ENCODE results near the gene ATL1.
A peak's percentile ranks its signal among the peaks of the same experiment; 100 is the strongest.
"Not testable (repeated sequence)": the region's sequence is repeated elsewhere in the genome, so short reads cannot be mapped to it uniquely, and the experiment has no call there.

Gene ATL1

GRCh38 chr14:50610465-50610864 lies 50.5 kb downstream of the ATL1 start:
- TF ChIP-seq Cebpa-rat (IDR thresholded peaks at IDR 0.05), result no peak
- H3K27me3 ChIP-seq, result no peaks in the 10 kb centered on the region
- no peak overlapping the region for H3K9ac ChIP-seq
- H4K20me1 ChIP-seq, result no peaks in the 10 kb centered on the region
- no peaks in the 10 kb centered on the region for H3K4me1 ChIP-seq
- H3K27ac ChIP-seq, result no peak overlapping the region
- H3K9me3 ChIP-seq, result no peaks in the 10 kb centered on the region
- no peaks in the 10 kb centered on the region for H3K36me3 ChIP-seq
- H3K4me2 ChIP-seq, result no peak overlapping the region
- no peak overlapping the region for H3K4me3 ChIP-seq

- Histone ChIP-seq H3K4me2 (no peak overlapping the region), H3K27ac (no peak overlapping the region), H4K20me1 (no peaks in the 10 kb centered on the region), H3K27me3 (no peaks in the 10 kb centered on the region), H3K36me3 (no peaks in the 10 kb centered on the region), H3K9ac (no peak overlapping the region), H3K4me3 (no peak overlapping the region), H3K4me1 (no peaks in the 10 kb centered on the region), H3K9me3 (no peaks in the 10 kb centered on the region)
- TF ChIP-seq Cebpa-rat (IDR thresholded peaks at IDR 0.05), result no peak
Observed at GRCh38 chr14:50612806-50613205, 52.9 kb downstream of the ATL1 start.

GRCh38 chr14:50615056-50615455 lies 55.1 kb downstream of the ATL1 start:
- H4K20me1 ChIP-seq, result no peaks in the 10 kb centered on the region
- no peaks in the 10 kb centered on the region for H3K36me3 ChIP-seq
- H3K4me2 ChIP-seq, result no peak overlapping the region
- H3K4me3 ChIP-seq, result no peak overlapping the region
- H3K27ac ChIP-seq, result no peak overlapping the region
- H3K27me3 ChIP-seq, result no peaks in the 10 kb centered on the region
- no peaks in the 10 kb centered on the region for H3K4me1 ChIP-seq
- TF ChIP-seq Cebpa-rat (IDR thresholded peaks at IDR 0.05), result no peak
- no peak overlapping the region for H3K9ac ChIP-seq
- no peaks in the 10 kb centered on the region for H3K9me3 ChIP-seq

GRCh38 chr14:50615552-50615951 lies 55.6 kb downstream of the ATL1 start:
- TF ChIP-seq Cebpa-rat (IDR thresholded peaks at IDR 0.05), result no peak
- H3K36me3 ChIP-seq, result no peaks in the 10 kb centered on the region
- H3K27me3 ChIP-seq, result no peaks in the 10 kb centered on the region
- no peak overlapping the region for H3K4me3 ChIP-seq
- H3K4me2 ChIP-seq, result no peak overlapping the region
- H3K27ac ChIP-seq, result no peak overlapping the region
- no peak overlapping the region for H3K9ac ChIP-seq
- no peaks in the 10 kb centered on the region for H4K20me1 ChIP-seq
- H3K4me1 ChIP-seq, result no peaks in the 10 kb centered on the region
- no peaks in the 10 kb centered on the region for H3K9me3 ChIP-seq

- Histone ChIP-seq H3K9me3 (no peaks in the 10 kb centered on the region), H3K4me1 (no peaks in the 10 kb centered on the region), H3K9ac (no peak overlapping the region), H3K36me3 (no peaks in the 10 kb centered on the region), H3K4me3 (no peak overlapping the region), H4K20me1 (no peaks in the 10 kb centered on the region), H3K27me3 (no peaks in the 10 kb centered on the region), H3K4me2 (no peak overlapping the region), H3K27ac (no peak overlapping the region)
- no peak for TF ChIP-seq Cebpa-rat (IDR thresholded peaks at IDR 0.05)
Observed at GRCh38 chr14:50616275-50616674, 56.3 kb downstream of the ATL1 start.

- no peak overlapping the region for H3K4me2 ChIP-seq
- H4K20me1 ChIP-seq, result no peaks in the 10 kb centered on the region
- no peak overlapping the region for H3K4me3 ChIP-seq
- H3K4me1 ChIP-seq, result no peaks in the 10 kb centered on the region
- H3K27me3 ChIP-seq, result no peaks in the 10 kb centered on the region
- H3K36me3 ChIP-seq, result no peaks in the 10 kb centered on the region
- no peak for TF ChIP-seq Cebpa-rat (IDR thresholded peaks at IDR 0.05)
- H3K27ac ChIP-seq, result no peak overlapping the region
- no peaks in the 10 kb centered on the region for H3K9me3 ChIP-seq
- no peak overlapping the region for H3K9ac ChIP-seq
Observed at GRCh38 chr14:50619569-50620141, 59.7 kb downstream of the ATL1 start.

GRCh38 chr14:50620341-50620740 lies 60.4 kb downstream of the ATL1 start:
- no peak overlapping the region for H3K27ac ChIP-seq
- no peak overlapping the region for H3K4me3 ChIP-seq
- TF ChIP-seq Cebpa-rat (IDR thresholded peaks at IDR 0.05), result no peak
- no peaks in the 10 kb centered on the region for H3K9me3 ChIP-seq
- no peaks in the 10 kb centered on the region for H4K20me1 ChIP-seq
- no peaks in the 10 kb centered on the region for H3K27me3 ChIP-seq
- H3K9ac ChIP-seq, result no peak overlapping the region
- H3K4me1 ChIP-seq, result no peaks in the 10 kb centered on the region
- no peaks in the 10 kb centered on the region for H3K36me3 ChIP-seq
- H3K4me2 ChIP-seq, result peak overlapping the region; percentile 7; the same call in 1 of the 2 replicates

GRCh38 chr14:50622978-50623377 lies 63.0 kb downstream of the ATL1 start:
- Histone ChIP-seq H3K9me3 (no peaks in the 10 kb centered on the region), H3K9ac (no peak overlapping the region), H3K4me1 (no peaks in the 10 kb centered on the region), H3K27ac (no peak overlapping the region), H3K4me2 (no peak overlapping the region), H4K20me1 (no peaks in the 10 kb centered on the region), H3K27me3 (no peaks in the 10 kb centered on the region), H3K36me3 (0 out of 2 replicates have a peak, but pooled peaks cover 3% of the 10 kb centered on the region), H3K4me3 (no peak overlapping the region)
- no peak for TF ChIP-seq Cebpa-rat (IDR thresholded peaks at IDR 0.05)

- Histone ChIP-seq H3K9ac (no peak overlapping the region), H3K4me2 (no peak overlapping the region), H3K4me3 (no peak overlapping the region)
Observed at GRCh38 chr14:50624447-50624846, 64.5 kb downstream of the ATL1 start.

GRCh38 chr14:50624947-50625346 lies 65.0 kb downstream of the ATL1 start:
- H3K4me3 ChIP-seq, H3K4me2 ChIP-seq, H3K27ac ChIP-seq, H3K9ac ChIP-seq, H3K9me3 ChIP-seq, H3K36me3 ChIP-seq, H4K20me1 ChIP-seq, H3K27me3 ChIP-seq, H3K4me1 ChIP-seq: not testable (repeated sequence)

More at GRCh38 chr14:50624447-50624846, 64.5 kb downstream of the ATL1 start:
- Histone ChIP-seq H3K36me3 (0 out of 2 replicates have a peak, but pooled peaks cover 4% of the 10 kb centered on the region), H3K9me3 (no peaks in the 10 kb centered on the region), H3K27me3 (no peaks in the 10 kb centered on the region), H3K4me1 (no peaks in the 10 kb centered on the region), H4K20me1 (no peaks in the 10 kb centered on the region), H3K27ac (no peak overlapping the region)
- no peak for TF ChIP-seq Cebpa-rat (IDR thresholded peaks at IDR 0.05)

- Histone ChIP-seq H4K20me1 (no peaks in the 10 kb centered on the region), H3K9me3 (no peaks in the 10 kb centered on the region), H3K27me3 (no peaks in the 10 kb centered on the region), H3K9ac (no peak overlapping the region), H3K27ac (no peak overlapping the region), H3K4me2 (no peak overlapping the region), H3K36me3 (peaks cover 25% of the 10 kb centered on the region), H3K4me3 (no peak overlapping the region), H3K4me1 (no peaks in the 10 kb centered on the region)
- no peak for TF ChIP-seq Cebpa-rat (IDR thresholded peaks at IDR 0.05)
Observed at GRCh38 chr14:50631408-50631821, 71.5 kb downstream of the ATL1 start.
